ENCODE results near the gene FAIM2. TPM values are rescaled to one million over a fixed set of nuclear protein-coding genes. Genes with fewer than 3 reads are reported as not detected.
"Not testable (repeated sequence)": the region's sequence is repeated elsewhere in the genome, so short reads cannot be mapped to it uniquely, and the experiment has no call there.

The FAIM2 gene
- total and polyA plus RNA-seq, 2 donors (not counting 3 experiments of a cell fraction or from before 2014, with no cell fraction given), result 0.01 TPM; not detected in 1

GRCh38 chr12:49863946-49864797 lies 39.5 kb downstream of the FAIM2 start:
- no peak overlapping the region for H3K27ac ChIP-seq (ENCODE audit: insufficient read depth, low read depth, low read length)
- no peak for TF ChIP-seq POLR2A (IDR thresholded peaks at IDR 0.05; ENCODE audit: low read depth, low read length)
- no peak for TF ChIP-seq MYC (IDR thresholded peaks at IDR 0.05; ENCODE audit: low read depth, low read length)
- TF ChIP-seq EZH2 (IDR thresholded peaks at IDR 0.05; ENCODE audit: borderline replicate concordance, low read depth, low read length, severe bottlenecking), result no peak
- no peak for TF ChIP-seq CTCF (IDR thresholded peaks at IDR 0.05; ENCODE audit: extremely low read depth in 1 of 2, insufficient read depth in 1 of 2, low read depth in 1 of 2, low read length in 2 of 2)
- no peak for TF ChIP-seq POLR2AphosphoS5 (IDR thresholded peaks at IDR 0.05; ENCODE audit: insufficient read depth, low read depth, low read length)
- TF ChIP-seq GATA2 (IDR thresholded peaks at IDR 0.05; ENCODE audit: insufficient read depth, insufficient read length, low read depth, low read length), result no peak
- no peak for TF ChIP-seq JUN (IDR thresholded peaks at IDR 0.05; ENCODE audit: borderline replicate concordance, insufficient read depth, insufficient read length, low read depth)
- no peak for TF ChIP-seq FOS (IDR thresholded peaks at IDR 0.05; ENCODE audit: borderline replicate concordance, insufficient read depth, low read length)
- TF ChIP-seq MAX (IDR thresholded peaks at IDR 0.05; ENCODE audit: insufficient read depth, insufficient read length), result no peak
- no peak overlapping the region for H3K4me3 ChIP-seq (replicated peaks in 1 of 3; ENCODE audit: insufficient read depth in 1 of 3, low read depth in 1 of 3, low read length in 3 of 3)
- no peaks in the 10 kb centered on the region for H3K9me1 ChIP-seq (replicated peaks; ENCODE audit: control insufficient read depth, extremely low read depth, insufficient read depth, low read length)
- no peaks in the 10 kb centered on the region for H4K20me1 ChIP-seq (replicated peaks; ENCODE audit: control insufficient read depth, extremely low read depth, insufficient read depth, low read length)
- no peaks in the 10 kb centered on the region for H3K36me3 ChIP-seq (ENCODE audit: control insufficient read depth in 2 of 2, extremely low read depth in 1 of 2, insufficient read depth in 2 of 2, low read length in 2 of 2)
- dilution Hi-C loops (cut with MboI; ENCODE audit: extremely low pct_ligation_motif_present, low sequenced_read_pairs), result no loop called here
- H3K4me1 ChIP-seq (ENCODE audit: control insufficient read depth, extremely low read depth, insufficient read depth, low read length), result peaks cover 14% of the 10 kb centered on the region
- H3K9me3 ChIP-seq (replicated peaks; ENCODE audit: control insufficient read depth, insufficient read depth, low read length), result no peaks in the 10 kb centered on the region
- no peaks in the 10 kb centered on the region for H3K79me2 ChIP-seq (ENCODE audit: control insufficient read depth, insufficient read depth, low read length)
- H2AFZ ChIP-seq (ENCODE audit: low read depth, low read length), result no peak overlapping the region
- intact Hi-C loops (cut with micrococcal nuclease), result no loop called here
- no peak overlapping the region for H3K4me2 ChIP-seq (ENCODE audit: insufficient read depth, low read length)
- BruUV-seq (replicated peaks), result no TSS peak
- DNase-seq (ENCODE audit: low read depth, low spot score) (no peak), FAIRE-seq (no peak)
- no peak overlapping the region for H3K9ac ChIP-seq (replicated peaks; ENCODE audit: extremely low read depth, insufficient read depth, low read length)
- ChIA-PET CTCF (interaction anchor here (0.6 to 7.9 kb wide), 8 partner anchors 82 to 211 kb away, joined by 3 to 183 read pairs (median 9); no protein-coding TSS in a partner anchor), POLR2A (no interaction called here)
- H3K27me3 ChIP-seq (ENCODE audit: control insufficient read depth in 2 of 2, insufficient read depth in 2 of 2, low read length in 2 of 2), result peaks cover 2 to 7% of the 10 kb centered on the region in 2 experiments

GRCh38 chr12:49860921-49861320 lies 42.8 kb downstream of the FAIM2 start:
- CTCF ChIA-PET, result not testable (repeated sequence)

More at GRCh38 chr12:49860921-49861320, 42.8 kb downstream of the FAIM2 start:
- intact Hi-C loops (cut with micrococcal nuclease); FAIRE-seq; POLR2A ChIA-PET; H3K9me1 ChIP-seq (replicated peaks; ENCODE audit: control insufficient read depth, extremely low read depth, insufficient read depth, low read length); BruUV-seq (replicated peaks); H3K27ac ChIP-seq (ENCODE audit: insufficient read depth, low read depth, low read length); DNase-seq (ENCODE audit: low read depth, low spot score); H3K9ac ChIP-seq (replicated peaks; ENCODE audit: extremely low read depth, insufficient read depth, low read length); H2AFZ ChIP-seq (ENCODE audit: low read depth, low read length); H3K4me2 ChIP-seq (ENCODE audit: insufficient read depth, low read length); H3K4me3 ChIP-seq (replicated peaks in 1 of 3; ENCODE audit: insufficient read depth in 1 of 3, low read depth in 1 of 3, low read length in 3 of 3); H4K20me1 ChIP-seq (replicated peaks; ENCODE audit: control insufficient read depth, extremely low read depth, insufficient read depth, low read length); dilution Hi-C loops (cut with MboI; ENCODE audit: extremely low pct_ligation_motif_present, low sequenced_read_pairs); H3K36me3 ChIP-seq (ENCODE audit: control insufficient read depth in 2 of 2, extremely low read depth in 1 of 2, insufficient read depth in 2 of 2, low read length in 2 of 2); H3K9me3 ChIP-seq (replicated peaks; ENCODE audit: control insufficient read depth, insufficient read depth, low read length); H3K4me1 ChIP-seq (ENCODE audit: control insufficient read depth, extremely low read depth, insufficient read depth, low read length); H3K79me2 ChIP-seq (ENCODE audit: control insufficient read depth, insufficient read depth, low read length): not testable (repeated sequence)
- H3K27me3 ChIP-seq (ENCODE audit: control insufficient read depth in 2 of 2, insufficient read depth in 2 of 2, low read length in 2 of 2), result peaks cover 7 to 10% of the 10 kb centered on the region in 2 experiments
